ENCODE measurements around the gene RAB11FIP4. TPM values are rescaled to one million over a fixed set of nuclear protein-coding genes. Genes with fewer than 3 reads are reported as not detected.
"Not testable (repeated sequence)": the region's sequence is repeated elsewhere in the genome, so short reads cannot be mapped to it uniquely, and the experiment has no call there.

Gene RAB11FIP4
- total and polyA plus RNA-seq, 9 of the 15 experiments (the other 6 are each of a cell fraction or from before 2014, with no cell fraction given) = 0.62 to 16.6 (median 8.9) TPM

DNA sequence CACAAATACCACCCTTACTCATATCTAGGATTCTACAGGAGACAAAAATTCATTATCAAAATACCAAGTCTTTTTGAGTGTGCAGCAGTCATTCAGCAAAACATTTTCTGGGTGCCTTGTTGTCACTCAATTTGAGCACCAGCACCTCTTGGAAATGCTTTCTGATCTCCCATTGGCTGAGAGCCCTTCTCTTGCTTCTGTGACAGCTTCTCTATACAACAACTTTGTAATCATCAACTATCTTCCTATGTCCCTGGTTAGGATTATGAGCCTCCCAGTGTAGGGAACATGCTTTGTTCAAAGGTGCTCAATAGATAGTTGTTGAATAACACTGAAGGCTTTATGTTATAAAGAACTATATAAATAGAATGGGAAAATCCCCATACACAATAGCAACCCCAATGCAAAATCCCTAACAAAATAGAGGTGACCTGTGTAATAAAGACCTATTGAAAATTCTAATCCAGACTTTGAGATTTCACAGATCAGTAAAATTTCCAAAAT lies 10.3 kb upstream of the RAB11FIP4 start:
- ATAC-seq = no peak
- POLR2A ChIA-PET = interaction anchor here (1.1 kb wide), 1 partner anchor 142 kb away, joined by 4 read pairs; no protein-coding TSS in a partner anchor

DNA sequence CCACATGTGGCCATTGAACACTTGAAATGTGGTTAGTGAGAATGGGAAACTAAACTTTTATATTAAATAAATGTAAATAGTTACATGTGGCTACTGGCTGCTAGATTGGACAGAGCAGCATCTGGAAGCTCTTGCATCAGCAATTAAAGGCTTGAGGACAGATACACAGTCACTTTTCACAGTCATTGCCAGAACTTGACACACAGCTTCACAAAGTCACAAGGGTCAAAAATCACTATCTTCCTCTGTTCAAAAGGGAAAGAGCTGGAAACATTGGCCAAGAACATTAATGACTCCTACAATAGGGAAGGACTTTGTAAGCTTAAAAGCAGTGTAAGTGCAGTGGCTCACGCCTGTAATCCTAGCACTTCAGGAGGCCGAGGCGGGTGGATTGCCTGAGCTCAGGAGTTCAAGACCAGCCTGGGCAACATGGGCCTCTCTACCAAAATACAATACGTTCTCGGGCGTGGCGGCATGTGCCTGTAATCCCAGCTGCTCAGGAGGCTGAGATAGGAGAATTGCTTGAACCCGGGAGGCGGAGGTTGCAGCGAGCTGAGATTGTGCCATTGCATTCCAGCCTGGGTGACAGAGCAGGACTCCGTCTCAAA lies 8.7 kb upstream of the RAB11FIP4 start:
- intact Hi-C loops (cut with micrococcal nuclease); H3K4me3 ChIP-seq; H3K27me3 ChIP-seq (ENCODE audit: control insufficient read depth in 2 of 2, insufficient read depth in 2 of 2, low read length in 2 of 2); H3K9me3 ChIP-seq (replicated peaks; ENCODE audit: control insufficient read depth, insufficient read depth, low read depth, low read length); CTCF ChIA-PET (ENCODE audit: low intra/inter-chr PET ratio); H3K27ac ChIP-seq (ENCODE audit: extremely low read depth, low read depth, low read length); H3K36me3 ChIP-seq (ENCODE audit: control insufficient read depth, insufficient read depth, low read length); H3K9ac ChIP-seq (ENCODE audit: insufficient read depth in 1 of 2, low read depth in 2 of 2, low read length in 2 of 2); H3K9me1 ChIP-seq (ENCODE audit: control insufficient read depth, insufficient read depth, low read length); H3K79me2 ChIP-seq (ENCODE audit: control insufficient read depth, insufficient read depth, low read length); H3K4me1 ChIP-seq (replicated peaks in 1 of 2; ENCODE audit: control insufficient read depth in 2 of 2, insufficient read depth in 2 of 2, low read length in 2 of 2); H3K4me2 ChIP-seq (ENCODE audit: insufficient read depth, low read length); DNase-seq (ENCODE audit: extremely low read depth in 1 of 4, low spot score in 3 of 4); FAIRE-seq; BruUV-seq (replicated peaks); H2AFZ ChIP-seq (ENCODE audit: low read depth, low read length); H4K20me1 ChIP-seq (replicated peaks; ENCODE audit: control insufficient read depth, insufficient read depth, low read length); ATAC-seq: not testable (repeated sequence)
- POLR2A ChIA-PET = interaction anchor here (0.6 to 1.8 kb wide), 2 partner anchors 27 to 251 kb away, joined by 3 to 4 read pairs; no protein-coding TSS in a partner anchor
- in situ Hi-C loops (cut with MboI) = loop anchor here (10.0 kb wide), 1 partner anchor 368 kb away; no protein-coding TSS in a partner anchor
- WGBS (ENCODE audit: insufficient coverage, low coverage, missing lambda C conversion rate) = 77% methylated on average over 9 of the region's 11 CpGs

More for the DNA sequence above, 10.3 kb upstream of the RAB11FIP4 start:
- Histone ChIP-seq H3K9me3 (replicated peaks; ENCODE audit: control insufficient read depth, insufficient read depth, low read depth, low read length) (no peaks in the 10 kb centered on the region), H3K27ac (ENCODE audit: extremely low read depth, low read depth, low read length) (no peak overlapping the region), H3K36me3 (ENCODE audit: control insufficient read depth, insufficient read depth, low read length) (peaks cover 8% of the 10 kb centered on the region; the same call in 2 of the 3 replicates), H3K4me1 (replicated peaks in 1 of 2; ENCODE audit: control insufficient read depth in 2 of 2, insufficient read depth in 2 of 2, low read length in 2 of 2) (no peaks in the 10 kb centered on the region), H3K27me3 (ENCODE audit: control insufficient read depth in 2 of 2, insufficient read depth in 2 of 2, low read length in 2 of 2) (no peaks in the 10 kb centered on the region), H3K79me2 (ENCODE audit: control insufficient read depth, insufficient read depth, low read length) (no peaks in the 10 kb centered on the region), H3K9ac (ENCODE audit: insufficient read depth in 1 of 2, low read depth in 2 of 2, low read length in 2 of 2) (no peak overlapping the region), H3K4me3 (no peak overlapping the region), H2AFZ (ENCODE audit: low read depth, low read length) (no peak overlapping the region), H4K20me1 (replicated peaks; ENCODE audit: control insufficient read depth, insufficient read depth, low read length) (no peaks in the 10 kb centered on the region; the same call in 1 of the 2 replicates), H3K9me1 (ENCODE audit: control insufficient read depth, insufficient read depth, low read length) (no peaks in the 10 kb centered on the region), H3K4me2 (ENCODE audit: insufficient read depth, low read length) (no peak overlapping the region)
- DNase-seq (ENCODE audit: extremely low read depth in 1 of 4, low spot score in 3 of 4) (no peak), FAIRE-seq (no peak)
- no TSS peak for BruUV-seq (replicated peaks)
- intact Hi-C loops (cut with micrococcal nuclease) = no loop called here
- no peak for TF ChIP-seq CSDE1 (IDR thresholded peaks at IDR 0.05)
- TF ChIP-seq ZBTB7A (IDR thresholded peaks at IDR 0.05; ENCODE audit: borderline replicate concordance, control insufficient read depth, low read depth, low read length) = no peak
- no peak for TF ChIP-seq EZH2 (IDR thresholded peaks at IDR 0.05; ENCODE audit: borderline replicate concordance, low read depth, low read length)
- no peak for TF ChIP-seq CTBP1 (IDR thresholded peaks at IDR 0.05; ENCODE audit: borderline replicate concordance)
- no peak for TF ChIP-seq ZNF644 (tag; IDR thresholded peaks at IDR 0.05; ENCODE audit: low read depth)
- CTCF ChIA-PET (ENCODE audit: low intra/inter-chr PET ratio) = no interaction called here
- in situ Hi-C loops (cut with MboI) = loop anchor here (10.0 kb wide), 1 partner anchor 366 kb away; no protein-coding TSS in a partner anchor

Data from K562 (cell line).